Stimulated activated CD8-positive, alpha-beta memory T cell treated with anti-CD3 and anti-CD28 coated beads, Interleukin-7, amount 100 ng/mL, for 1 hour (primary cell): ENCODE measurements around the gene AOX1.
"Not testable (repeated sequence)": the region's sequence is repeated elsewhere in the genome, so short reads cannot be mapped to it uniquely, and the experiment has no call there.

Source experiments
- DNase-seq, 2 donors: peaks; one replicate each; pipeline ENCODE4 v3.0.0-alpha.2; 2020; ENCODE audit warnings: low read depth in 2 of 2

The AOX1 gene

GRCh38 chr2:200602584-200602983 is 16.8 kb downstream of the AOX1 start:
- no peak for DNase-seq

- DNase-seq: no peak
Measured at GRCh38 chr2:200603972-200604371, 18.2 kb downstream of the AOX1 start.

GRCh38 chr2:200604571-200605255 is 18.9 kb downstream of the AOX1 start:
- no peak for DNase-seq

GRCh38 chr2:200608341-200609027 is 22.7 kb downstream of the AOX1 start:
- DNase-seq: no peak

- DNase-seq: no peak
Measured at GRCh38 chr2:200609028-200609614, 23.3 kb downstream of the AOX1 start.

- DNase-seq: not testable (repeated sequence)
Measured at GRCh38 chr2:200610217-200610616, 24.4 kb downstream of the AOX1 start.

GRCh38 chr2:200613692-200614091 is 27.9 kb downstream of the AOX1 start:
- no peak for DNase-seq

- no peak for DNase-seq
Measured at GRCh38 chr2:200614249-200614648, 28.4 kb downstream of the AOX1 start.

- no peak for DNase-seq
Measured at GRCh38 chr2:200615247-200615646, 29.4 kb downstream of the AOX1 start.

- DNase-seq: no peak
Measured at GRCh38 chr2:200616193-200616592, 30.4 kb downstream of the AOX1 start.

GRCh38 chr2:200616656-200617055 is 30.8 kb downstream of the AOX1 start:
- no peak for DNase-seq

- DNase-seq: no peak
Measured at GRCh38 chr2:200617156-200618053, 31.6 kb downstream of the AOX1 start.

- DNase-seq: no peak
Measured at GRCh38 chr2:200618054-200618419, 32.2 kb downstream of the AOX1 start.

- no peak for DNase-seq
Measured at GRCh38 chr2:200618590-200619021, 32.8 kb downstream of the AOX1 start.

- DNase-seq: no peak
Measured at GRCh38 chr2:200619279-200619678, 33.5 kb downstream of the AOX1 start.

GRCh38 chr2:200620606-200621390 is 35.0 kb downstream of the AOX1 start:
- no peak for DNase-seq

- DNase-seq: no peak
Measured at GRCh38 chr2:200622106-200622505, 36.3 kb downstream of the AOX1 start.

GRCh38 chr2:200624026-200624425 is 38.2 kb downstream of the AOX1 start:
- DNase-seq: no peak

GRCh38 chr2:200624658-200625057 is 38.8 kb downstream of the AOX1 start:
- DNase-seq: no peak

- DNase-seq: no peak
Measured at GRCh38 chr2:200625282-200625681, 39.5 kb downstream of the AOX1 start.

GRCh38 chr2:200625958-200626363 is 40.1 kb downstream of the AOX1 start:
- no peak for DNase-seq
